ENCODE measurements around the gene CEP120. TPM values are rescaled to one million over a fixed set of nuclear protein-coding genes. Genes with fewer than 3 reads are reported as not detected.

The CEP120 gene
- total RNA-seq, 3 donors from 2014 or later (not counting 1 experiment from before 2014, with no cell fraction given) = 51.2 to 58.9 (median 54.6) TPM

DNA sequence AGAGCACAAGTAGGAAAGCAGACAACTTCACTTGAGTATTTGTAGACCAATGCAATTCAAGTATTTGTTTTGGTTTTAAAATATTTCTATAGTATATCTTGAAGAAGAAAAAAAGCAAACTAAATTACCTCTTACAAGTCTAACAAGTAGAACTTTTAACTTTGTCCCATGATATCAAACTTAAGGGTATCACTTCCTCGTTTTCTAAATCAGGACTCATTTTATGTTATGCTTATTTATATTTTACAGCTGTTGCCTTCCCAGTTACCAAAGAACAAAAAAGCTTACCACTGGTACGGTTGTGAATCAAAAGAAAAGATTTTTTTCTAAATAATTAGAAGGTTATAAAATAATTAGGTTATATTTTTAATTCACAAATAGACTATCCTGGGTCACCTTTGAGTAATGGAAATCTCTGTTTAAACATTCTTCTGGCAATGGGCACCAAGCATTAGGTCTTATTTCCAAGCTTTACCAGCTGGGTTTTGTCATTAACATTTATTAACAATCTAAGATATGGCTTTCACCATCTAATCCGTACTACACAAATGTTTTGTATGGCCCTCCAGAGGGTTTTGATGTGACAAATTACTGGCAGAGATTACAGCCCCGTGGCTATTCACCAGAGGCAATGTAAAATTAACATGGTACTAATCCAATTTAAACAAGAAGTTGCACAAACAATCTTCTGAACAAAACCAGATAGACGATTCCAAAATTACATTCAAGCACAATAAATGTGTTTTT lies 63.6 kb downstream of the CEP120 start:
- H3K9me3 Mint-ChIP-seq = peaks cover 0 to 3% of the 10 kb centered on the region in 2 donors
- no peaks in the 10 kb centered on the region for H3K27me3 ChIP-seq (ENCODE audit: control insufficient read depth, insufficient read depth, low read length)
- no peak overlapping the region for H3K4me3 Mint-ChIP-seq
- TF ChIP-seq, protein P1, sequence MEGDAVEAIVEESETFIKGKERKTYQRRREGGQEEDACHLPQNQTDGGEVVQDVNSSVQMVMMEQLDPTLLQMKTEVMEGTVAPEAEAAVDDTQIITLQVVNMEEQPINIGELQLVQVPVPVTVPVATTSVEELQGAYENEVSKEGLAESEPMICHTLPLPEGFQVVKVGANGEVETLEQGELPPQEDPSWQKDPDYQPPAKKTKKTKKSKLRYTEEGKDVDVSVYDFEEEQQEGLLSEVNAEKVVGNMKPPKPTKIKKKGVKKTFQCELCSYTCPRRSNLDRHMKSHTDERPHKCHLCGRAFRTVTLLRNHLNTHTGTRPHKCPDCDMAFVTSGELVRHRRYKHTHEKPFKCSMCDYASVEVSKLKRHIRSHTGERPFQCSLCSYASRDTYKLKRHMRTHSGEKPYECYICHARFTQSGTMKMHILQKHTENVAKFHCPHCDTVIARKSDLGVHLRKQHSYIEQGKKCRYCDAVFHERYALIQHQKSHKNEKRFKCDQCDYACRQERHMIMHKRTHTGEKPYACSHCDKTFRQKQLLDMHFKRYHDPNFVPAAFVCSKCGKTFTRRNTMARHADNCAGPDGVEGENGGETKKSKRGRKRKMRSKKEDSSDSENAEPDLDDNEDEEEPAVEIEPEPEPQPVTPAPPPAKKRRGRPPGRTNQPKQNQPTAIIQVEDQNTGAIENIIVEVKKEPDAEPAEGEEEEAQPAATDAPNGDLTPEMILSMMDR (IDR thresholded peaks at IDR 0.05) = no peak
- no peak overlapping the region for H3K4me3 ChIP-seq (ENCODE audit: low read length)
- H3K9me3 ChIP-seq (ENCODE audit: control insufficient read depth, insufficient read depth, low read length) = no peaks in the 10 kb centered on the region
- no peak overlapping the region for H3K27ac Mint-ChIP-seq
- 100% methylated on average over 2 of the region's 5 CpGs for WGBS (ENCODE audit: insufficient coverage)
- ATAC-seq (no peak), DNase-seq (no peak)
- H3K27me3 Mint-ChIP-seq (ENCODE audit: low read depth in 2 of 2) = no peaks in the 10 kb centered on the region
- H3K27ac ChIP-seq (ENCODE audit: low read length) = no peak overlapping the region
- H3K36me3 ChIP-seq (ENCODE audit: control insufficient read depth, insufficient read depth, low read length) = peaks cover 48% of the 10 kb centered on the region
- intact Hi-C loops (cut with micrococcal nuclease) = no loop called here
- H3K4me1 ChIP-seq (ENCODE audit: control insufficient read depth, insufficient read depth, low read length) = no peaks in the 10 kb centered on the region
- H3K4me1 Mint-ChIP-seq = peaks cover 0 to 4% of the 10 kb centered on the region in 2 donors
- H3K36me3 Mint-ChIP-seq = peaks cover 27% of the 10 kb centered on the region

- TF ChIP-seq, protein P1 (IDR thresholded peaks at IDR 0.05) = no peak
- 100% methylated on average over 1 of the region's 1 CpG for whole genome bisulfite sequencing (ENCODE audit: insufficient coverage)
- peaks cover 0 to 3% of the 10 kb centered on the region in 2 donors for H3K9me3 Mint-ChIP-seq
- H3K4me1 Mint-ChIP-seq = peaks cover 0 to 4% of the 10 kb centered on the region in 2 donors
- no peaks in the 10 kb centered on the region for H3K9me3 ChIP-seq (ENCODE audit: control insufficient read depth, insufficient read depth, low read length)
- H3K4me3 ChIP-seq (ENCODE audit: low read length) = no peak overlapping the region
- no peak overlapping the region for H3K4me3 Mint-ChIP-seq
- DNase-seq (no peak), ATAC-seq (no peak)
- no peak overlapping the region for H3K27ac ChIP-seq (ENCODE audit: low read length)
- H3K27me3 ChIP-seq (ENCODE audit: control insufficient read depth, insufficient read depth, low read length) = no peaks in the 10 kb centered on the region
- H3K36me3 Mint-ChIP-seq = peaks cover 27% of the 10 kb centered on the region
- no peaks in the 10 kb centered on the region for H3K27me3 Mint-ChIP-seq (ENCODE audit: low read depth in 2 of 2)
- no peaks in the 10 kb centered on the region for H3K4me1 ChIP-seq (ENCODE audit: control insufficient read depth, insufficient read depth, low read length)
- H3K27ac Mint-ChIP-seq = no peak overlapping the region
- H3K36me3 ChIP-seq (ENCODE audit: control insufficient read depth, insufficient read depth, low read length) = peaks cover 40% of the 10 kb centered on the region
- intact Hi-C loops (cut with micrococcal nuclease) = no loop called here
These were observed 64.5 kb downstream of the CEP120 start for GRCh38 chr5:123358751-123359150.

- H3K4me1 ChIP-seq (ENCODE audit: control insufficient read depth, insufficient read depth, low read length) = no peaks in the 10 kb centered on the region
- ATAC-seq (no peak), DNase-seq (no peak)
- WGBS (ENCODE audit: insufficient coverage) = no CpG with 5 or more reads among the region's 1 CpG
- H3K9me3 ChIP-seq (ENCODE audit: control insufficient read depth, insufficient read depth, low read length) = no peaks in the 10 kb centered on the region
- TF ChIP-seq, protein P1 (IDR thresholded peaks at IDR 0.05) = no peak
- H3K27ac ChIP-seq (ENCODE audit: low read length) = no peak overlapping the region
- H3K9me3 Mint-ChIP-seq = peaks cover 0 to 3% of the 10 kb centered on the region in 2 donors
- no peaks in the 10 kb centered on the region for H3K27me3 ChIP-seq (ENCODE audit: control insufficient read depth, insufficient read depth, low read length)
- no peaks in the 10 kb centered on the region for H3K27me3 Mint-ChIP-seq (ENCODE audit: low read depth in 2 of 2)
- H3K36me3 Mint-ChIP-seq = peaks cover 27% of the 10 kb centered on the region
- no peak overlapping the region for H3K27ac Mint-ChIP-seq
- H3K36me3 ChIP-seq (ENCODE audit: control insufficient read depth, insufficient read depth, low read length) = peaks cover 37% of the 10 kb centered on the region
- no peak overlapping the region for H3K4me3 ChIP-seq (ENCODE audit: low read length)
- peaks cover 0 to 4% of the 10 kb centered on the region in 2 donors for H3K4me1 Mint-ChIP-seq
- intact Hi-C loops (cut with micrococcal nuclease) = no loop called here
- no peak overlapping the region for H3K4me3 Mint-ChIP-seq
These were observed 64.9 kb downstream of the CEP120 start for GRCh38 chr5:123358304-123358703.

DNA sequence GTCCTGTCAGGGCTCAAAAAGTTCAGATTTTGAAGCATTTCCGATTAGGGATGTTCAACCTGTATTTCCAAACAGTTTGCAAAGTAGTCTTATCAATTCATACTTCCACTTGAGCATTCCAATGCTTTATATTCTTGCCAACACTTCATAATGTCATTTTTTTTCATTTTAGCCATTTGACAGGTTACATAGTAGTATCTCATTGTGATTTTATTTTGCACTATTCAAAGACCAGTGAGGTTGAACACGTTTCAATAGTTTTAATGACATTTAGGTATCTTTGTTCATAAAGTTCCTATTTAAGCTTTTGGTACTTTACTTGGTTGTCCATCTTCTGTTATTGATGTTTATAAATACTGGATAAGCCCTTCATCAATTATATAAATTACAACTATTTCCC lies 71.4 kb downstream of the CEP120 start:
- Mint-ChIP-seq H3K4me1 (no peaks in the 10 kb centered on the region), H3K27ac (no peak overlapping the region), H3K9me3 (peaks cover 0 to 3% of the 10 kb centered on the region in 2 donors), H3K36me3 (peaks cover 16% of the 10 kb centered on the region), H3K4me3 (no peak overlapping the region), H3K27me3 (ENCODE audit: low read depth in 2 of 2) (no peaks in the 10 kb centered on the region)
- Histone ChIP-seq H3K27ac (ENCODE audit: low read length) (no peak overlapping the region), H3K4me1 (ENCODE audit: control insufficient read depth, insufficient read depth, low read length) (no peaks in the 10 kb centered on the region), H3K27me3 (ENCODE audit: control insufficient read depth, insufficient read depth, low read length) (no peaks in the 10 kb centered on the region), H3K9me3 (ENCODE audit: control insufficient read depth, insufficient read depth, low read length) (no peaks in the 10 kb centered on the region), H3K36me3 (ENCODE audit: control insufficient read depth, insufficient read depth, low read length) (peaks cover 23% of the 10 kb centered on the region), H3K4me3 (ENCODE audit: low read length) (no peak overlapping the region)
- no peak for DNase-seq
- ATAC-seq = no peak
- intact Hi-C loops (cut with micrococcal nuclease) = no loop called here
- TF ChIP-seq, protein P1 (IDR thresholded peaks at IDR 0.05) = no peak
- WGBS (ENCODE audit: insufficient coverage) = 90% methylated on average over 1 of the region's 2 CpGs

Data from natural killer cell (primary cell).